H9 (cell line): ENCODE measurements around the gene CYP17A1. TPM values are rescaled to one million over a fixed set of nuclear protein-coding genes. Genes with fewer than 3 reads are reported as not detected.

Source experiments
- DNase-seq: peaks from one replicate; pipeline ENCODE4 v3.0.0-alpha.2; 2017
- H2AFZ ChIP-seq: one replicate; pipeline ENCODE4 v1.6.1; 2013; ENCODE audit warnings: mild to moderate bottlenecking, low read length, control low read depth, moderate library complexity
- H2AK5ac ChIP-seq: 2 replicates; pipeline ENCODE4 v1.6.1; 2013; ENCODE audit warnings: low read length, control low read depth, mixed read lengths; ENCODE audit not compliant: insufficient read length
- H2BK120ac ChIP-seq: one replicate; pipeline ENCODE4 v1.6.1; 2013; ENCODE audit warnings: low read depth, mild to moderate bottlenecking, low read length, control low read depth, inconsistent platforms; ENCODE audit not compliant: poor library complexity, severe bottlenecking
- H2BK12ac ChIP-seq: 2 replicates; pipeline ENCODE4 v1.6.1; 2013; ENCODE audit warnings: low read length, control low read depth, mixed read lengths, low read depth; ENCODE audit not compliant: insufficient read length
- H2BK15ac ChIP-seq: 2 replicates; pipeline ENCODE4 v1.6.1; 2013; ENCODE audit warnings: low read depth, low read length, control low read depth
- H2BK20ac ChIP-seq: one replicate; pipeline ENCODE4 v1.6.1; 2013; ENCODE audit warnings: low read depth, mild to moderate bottlenecking, low read length, control low read depth, inconsistent platforms; ENCODE audit not compliant: poor library complexity, severe bottlenecking
- H2BK5ac ChIP-seq: 2 replicates; pipeline ENCODE4 v1.6.1; 2013; ENCODE audit warnings: low read length, control low read depth, mixed read lengths; ENCODE audit not compliant: insufficient read length
- H3K14ac ChIP-seq: 2 replicates; pipeline ENCODE4 v1.6.1; 2013; ENCODE audit warnings: low read length, control low read depth; ENCODE audit not compliant: insufficient read depth
- H3K18ac ChIP-seq: 2 replicates; pipeline ENCODE4 v1.6.1; 2013; ENCODE audit warnings: low read depth, mild to moderate bottlenecking, mixed read lengths, low read length, control low read depth; ENCODE audit not compliant: insufficient read length
- H3K23ac ChIP-seq: 2 replicates; pipeline ENCODE4 v1.6.1; 2013; ENCODE audit warnings: low read length, control low read depth, mixed read lengths, low read depth; ENCODE audit not compliant: insufficient read length
- H3K23me2 ChIP-seq: 2 replicates; pipeline ENCODE4 v1.6.1; 2013; ENCODE audit warnings: low read depth, mild to moderate bottlenecking, mixed read lengths, low read length, control low read depth; ENCODE audit not compliant: insufficient read length, poor library complexity, severe bottlenecking
- H3K27ac ChIP-seq: 2 replicates; pipeline ENCODE4 v1.5.1; 2013; ENCODE audit warnings: low read length, control low read depth, mixed read lengths, low read depth; ENCODE audit not compliant: insufficient read length
- H3K27me3 ChIP-seq: 2 replicates; pipeline ENCODE4 v1.6.1; 2013; ENCODE audit warnings: low read length, control low read depth, inconsistent platforms; ENCODE audit not compliant: insufficient read depth
- H3K4ac ChIP-seq: 2 replicates; pipeline ENCODE4 v1.6.1; 2013; ENCODE audit warnings: low read depth, mild to moderate bottlenecking, control low read depth, inconsistent platforms, low read length, moderate library complexity
- H3K4me1 ChIP-seq: 2 replicates; pipeline ENCODE4 v1.6.1; 2013; ENCODE audit warnings: low read length, control low read depth, inconsistent platforms; ENCODE audit not compliant: insufficient read depth
- H3K4me2 ChIP-seq: 2 replicates; pipeline ENCODE4 v1.6.1; 2013; ENCODE audit warnings: low read length, control low read depth, mixed read lengths; ENCODE audit not compliant: insufficient read length, insufficient read depth
- H3K56ac ChIP-seq: 2 replicates; pipeline ENCODE4 v1.6.1; 2013; ENCODE audit warnings: low read depth, mild to moderate bottlenecking, mixed read lengths, low read length, control low read depth; ENCODE audit not compliant: insufficient read length
- H3K79me1 ChIP-seq: 2 replicates; pipeline ENCODE4 v1.6.1; 2013; ENCODE audit warnings: low read depth, mild to moderate bottlenecking, moderate library complexity, low read length, control low read depth, inconsistent platforms; ENCODE audit not compliant: insufficient read depth, poor library complexity, severe bottlenecking
- H3K79me2 ChIP-seq: 2 replicates; pipeline ENCODE4 v1.6.1; 2013; ENCODE audit warnings: low read length, control low read depth, inconsistent platforms; ENCODE audit not compliant: insufficient read depth
- H3K9ac ChIP-seq: 2 replicates; pipeline ENCODE4 v1.6.1; 2013; ENCODE audit warnings: low read length, control low read depth, mixed read lengths; ENCODE audit not compliant: insufficient read length; ENCODE audit errors: extremely low read depth
- H3K9me3 ChIP-seq: one replicate; pipeline ENCODE4 v1.6.1; 2013; ENCODE audit warnings: low read depth, low read length, inconsistent platforms; ENCODE audit not compliant: control insufficient read depth
- H3T11ph ChIP-seq: one replicate; pipeline ENCODE4 v1.6.1; 2013; ENCODE audit warnings: mild to moderate bottlenecking, low read length, control low read depth, inconsistent platforms
- H4K20me1 ChIP-seq: one replicate; pipeline ENCODE4 v1.6.1; 2013; ENCODE audit not compliant: control insufficient read depth, insufficient read length, insufficient read depth
- H4K5ac ChIP-seq: 2 replicates; pipeline ENCODE4 v1.6.1; 2013; ENCODE audit warnings: low read depth, mild to moderate bottlenecking, mixed read lengths, low read length, control low read depth; ENCODE audit not compliant: insufficient read length
- H4K8ac ChIP-seq: replicated peaks from 2 replicates; pipeline ENCODE4 v1.6.1; 2013; ENCODE audit warnings: low read length, control low read depth, mixed read lengths, low read depth; ENCODE audit not compliant: insufficient read length
- H4K91ac ChIP-seq: 2 replicates; pipeline ENCODE4 v1.6.1; 2013; ENCODE audit warnings: low read depth, mild to moderate bottlenecking, moderate library complexity, mixed read lengths, low read length, control low read depth; ENCODE audit not compliant: insufficient read length
- H3K27ac Mint-ChIP-seq, 3 experiments: 2 replicates in 2 of 3; 3 replicates in 1 of 3; pipeline ENCODE4 v1.8.0; 2020 to 2021; ENCODE audit warnings: mixed read lengths in 3 of 3, mild to moderate bottlenecking in 1 of 3, moderate library complexity in 1 of 3
- H3K27me3 Mint-ChIP-seq: 2 replicates; pipeline ENCODE4 v1.8.0; 2021; ENCODE audit warnings: low read depth, mild to moderate bottlenecking, moderate library complexity, mixed read lengths
- H3K36me3 Mint-ChIP-seq, 3 experiments: 2 replicates in 2 of 3; 3 replicates in 1 of 3; pipeline ENCODE4 v1.8.0; 2020 to 2021; ENCODE audit warnings: low read depth in 3 of 3, mixed read lengths in 3 of 3; ENCODE audit not compliant: insufficient read depth in 1 of 3
- H3K4me1 Mint-ChIP-seq, 2 experiments: 2 replicates each; pipeline ENCODE4 v1.8.0; 2020; ENCODE audit warnings: mixed read lengths in 2 of 2
- H3K4me3 Mint-ChIP-seq, 2 experiments: 2 replicates in 1 of 2; 3 replicates in 1 of 2; pipeline ENCODE4 v1.8.0; 2020 to 2021; ENCODE audit warnings: mild to moderate bottlenecking in 2 of 2, mixed read lengths in 2 of 2, moderate library complexity in 1 of 2
- H3K9me3 Mint-ChIP-seq, 2 experiments: 2 replicates in 1 of 2; 3 replicates in 1 of 2; pipeline ENCODE4 v1.8.0; 2020; ENCODE audit warnings: mild to moderate bottlenecking in 2 of 2, mixed read lengths in 2 of 2, moderate library complexity in 1 of 2
- CTCF ChIP-seq: fragments of 200-600 bp; sonication (generic); conservative IDR thresholded peaks from 3 replicates; pipeline ENCODE4 v1.8.0; 2021; ENCODE audit warnings: antibody characterized with exemption, mild to moderate bottlenecking
- WGBS: extraction: QIAGEN DNeasy Blood & Tissue Kit; methylation state at CpG from one replicate; pipeline ENCODE4 v1.1.7; 2013; ENCODE audit warnings: missing lambda C conversion rate, low lambda C conversion rate, mixed read lengths; ENCODE audit not compliant: insufficient read length; ENCODE audit errors: extremely low coverage; 5-methylcytosine and 5-hydroxymethylcytosine counted together
- total RNA-seq: library from RNA; stranded (reverse); gene quantifications from 2 replicates; pipeline ENCODE4 v1.2.1, GENCODE V29; 2021

Gene CYP17A1
- total RNA-seq, 1 experiment from 2014 or later = not detected

- Mint-ChIP-seq H3K27ac (no peak overlapping the region; a peak in 1 of 7 replicates), H3K27me3 (peaks cover 9% of the 10 kb centered on the region), H3K4me3 (no peak overlapping the region), H3K36me3 (peaks cover 6 to 13% (median 8%) of the 10 kb centered on the region in 3 experiments; a peak in 6 of 7 replicates), H3K9me3 (peaks cover 15% of the 10 kb centered on the region in 2 experiments), H3K4me1 (peaks cover 3% of the 10 kb centered on the region in 2 experiments; a peak in 2 of 4 replicates)
- Histone ChIP-seq H3K4me1 (no peaks in the 10 kb centered on the region), H3K4me2 (no peak overlapping the region), H4K20me1 (no peaks in the 10 kb centered on the region), H2BK12ac (no peak overlapping the region), H2BK20ac (no peak overlapping the region), H2AK5ac (no peak overlapping the region), H3K27me3 (no peaks in the 10 kb centered on the region), H3T11ph (no peak overlapping the region), H4K8ac (no peak overlapping the region), H3K23me2 (no peaks in the 10 kb centered on the region), H2BK5ac (no peak overlapping the region), H3K9ac (no peak overlapping the region), H3K79me1 (no peaks in the 10 kb centered on the region), H4K5ac (no peak overlapping the region), H3K14ac (no peak overlapping the region), H3K4ac (no peak overlapping the region), H3K56ac (no peak overlapping the region), H4K91ac (no peak overlapping the region), H3K23ac (no peak overlapping the region), H2BK120ac (no peak overlapping the region), H3K9me3 (peaks cover 5% of the 10 kb centered on the region), H2AFZ (no peak overlapping the region), H3K79me2 (no peaks in the 10 kb centered on the region), H3K18ac (no peak overlapping the region), H3K27ac (no peak overlapping the region), H2BK15ac (no peak overlapping the region)
- peak; percentile 93 for TF ChIP-seq CTCF
- WGBS = no CpG with 5 or more reads among the region's 11 CpGs
- DNase-seq = peak; percentile 86
Observed at GRCh38 chr10:102835007-102835482, 2.2 kb downstream of the CYP17A1 start.
